GM12878 (cell line): ENCODE results near the gene XRCC4. TPM values are rescaled to one million over a fixed set of nuclear protein-coding genes. Genes with fewer than 3 reads are reported as not detected.

ENCODE experiments used
- ATAC-seq: fragments of 200-7000 bp; cut with Tn5 transposase; 3 replicates; pipeline ENCODE4 v1.9.1; 2020; ENCODE audit warnings: mild to moderate bottlenecking, moderate library complexity
- BruUV-seq: library from RNA; stranded (reverse); fragments of 400-500 nt; replicated peaks from 2 replicates; lab custom pipeline; 2021; lab: Mats Ljungman, UMichigan
- CTCF ChIA-PET: fragments of 300-600 bp; sonication (Branson Sonifier 250); formaldehyde crosslinking; extraction: SDS; loops from one replicate; lab custom pipeline; 2021; ENCODE audit warnings: inconsistent platforms; lab: Yijun Ruan, JAX
- POLR2A ChIA-PET: fragments of 350-600 bp; formaldehyde crosslinking; extraction: SDS; loops from one replicate; lab custom pipeline; 2021; ENCODE audit warnings: inconsistent platforms; lab: Charles Lee
- RAD21 ChIA-PET: fragments of 300-600 bp; sonication (Branson Sonifier 250); formaldehyde crosslinking; loops from one replicate; lab custom pipeline; 2023; ENCODE audit warnings: antibody characterized with exemption; ENCODE audit not compliant: unreplicated experiment; lab: Charles Lee
- SMC1A ChIA-PET: fragments of 300-600 bp; sonication (Branson Sonifier 250); formaldehyde crosslinking; loops from one replicate; lab custom pipeline; 2023; ENCODE audit not compliant: unreplicated experiment, uncharacterized antibody; lab: Charles Lee
- DNase-seq: peaks from one replicate; pipeline ENCODE4 v3.0.0-alpha.2; 2011; ENCODE audit warnings: low read depth, low spot score
- FAIRE-seq: peaks from 3 replicates; lab custom pipeline; 2011; peaks lifted over from hg19 to GRCh38; lab: Jason Lieb, UNC
- H2AFZ ChIP-seq: 2 replicates; pipeline ENCODE4 v1.6.0; 2011; ENCODE audit warnings: low read depth, low read length, control low read depth; ENCODE audit not compliant: control insufficient read depth
- H3K27ac ChIP-seq: 2 replicates; pipeline ENCODE4 v1.5.1; 2011; ENCODE audit warnings: control low read depth; ENCODE audit not compliant: control insufficient read depth, insufficient read depth
- H3K27me3 ChIP-seq, 2 experiments: replicated peaks in 1 of 2; 2 replicates each; pipeline versions ENCODE4 v1.6.0 to v1.6.1; 2011; ENCODE audit warnings: low read length in 1 of 2; ENCODE audit not compliant: control insufficient read depth in 2 of 2, insufficient read depth in 2 of 2
- H3K36me3 ChIP-seq, 2 experiments: 2 replicates each; pipeline ENCODE4 v1.5.1; 2011; ENCODE audit warnings: low read length in 1 of 2; ENCODE audit not compliant: control insufficient read depth in 2 of 2, insufficient read depth in 2 of 2
- H3K4me1 ChIP-seq: 2 replicates; pipeline ENCODE4 v1.6.1; 2011; ENCODE audit warnings: mild to moderate bottlenecking, low read length, moderate library complexity, mixed read lengths; ENCODE audit not compliant: control insufficient read depth, insufficient read depth
- H3K4me2 ChIP-seq: 2 replicates; pipeline ENCODE4 v1.6.0; 2011; ENCODE audit warnings: control low read depth; ENCODE audit not compliant: control insufficient read depth, insufficient read depth
- H3K4me3 ChIP-seq: fragments of 200-600 bp; sonication (generic); 2 replicates; pipeline ENCODE4 v1.5.1; 2016
- H3K79me2 ChIP-seq: 2 replicates; pipeline ENCODE4 v1.6.0; 2011; ENCODE audit warnings: low read length; ENCODE audit not compliant: control insufficient read depth, insufficient read depth
- H3K9ac ChIP-seq: 2 replicates; pipeline ENCODE4 v1.8.0; 2011; ENCODE audit warnings: low read length, control low read depth, mixed read lengths; ENCODE audit not compliant: control insufficient read depth, insufficient read depth
- H3K9me3 ChIP-seq: replicated peaks from 3 replicates; pipeline ENCODE4 v1.5.1; 2011; ENCODE audit warnings: mild to moderate bottlenecking, low read length; ENCODE audit not compliant: control insufficient read depth, insufficient read depth
- H4K20me1 ChIP-seq: 2 replicates; pipeline ENCODE4 v1.6.0; 2011; ENCODE audit not compliant: control insufficient read depth, insufficient read depth
- ATF7 ChIP-seq: fragments of 450-650 bp; IDR thresholded peaks from 2 replicates; pipeline ENCODE4 v1.6.1; 2016; ENCODE audit warnings: low read depth, mild to moderate bottlenecking
- BCL11A ChIP-seq: IDR thresholded peaks from 2 replicates; pipeline ENCODE4 v1.6.1; 2011; ENCODE audit warnings: low read depth, low read length
- NFXL1 ChIP-seq: fragments of 450-650 bp; IDR thresholded peaks from 2 replicates; pipeline ENCODE4 v1.6.1; 2017; ENCODE audit warnings: antibody characterized with exemption, mild to moderate bottlenecking, borderline replicate concordance
- RBBP5 ChIP-seq: fragments of 200-600 bp; sonication (generic); conservative IDR thresholded peaks from 2 replicates; pipeline ENCODE4 v1.6.1; 2016
- SIX5 ChIP-seq: IDR thresholded peaks from 2 replicates; pipeline ENCODE4 v1.6.1; 2011; ENCODE audit warnings: mild to moderate bottlenecking, low read depth, low read length, moderate library complexity; ENCODE audit not compliant: severe bottlenecking
- STAT3 ChIP-seq: IDR thresholded peaks from 2 replicates; pipeline ENCODE4 v1.6.1; 2011; ENCODE audit warnings: low read depth, low read length, improper control_type of control experiment
- TCF7 ChIP-seq: IDR thresholded peaks from 2 replicates; pipeline ENCODE4 v1.6.1; 2014; ENCODE audit warnings: antibody characterized with exemption, borderline replicate concordance
- WGBS: methylation state at CpG from one replicate; pipeline ENCODE4 v1.1.6; 2016; ENCODE audit warnings: low lambda C conversion rate; ENCODE audit not compliant: insufficient replicate concordance, insufficient coverage; ENCODE audit errors: missing lambda C conversion rate; 5-methylcytosine and 5-hydroxymethylcytosine counted together
- in situ Hi-C: fragments of 300-500 bp; cut with MboI; formaldehyde crosslinking; loops from 9 replicates; pipeline ENCODE4 v1.14.3; 2018; ENCODE audit warnings: mixed read lengths
- intact Hi-C: fragments of 100-400 bp; cut with micrococcal nuclease; formaldehyde crosslinking; loops from one replicate; pipeline ENCODE4 v1.14.2; 2022; ENCODE audit not compliant: unreplicated experiment
- polyA plus RNA-seq, 11 experiments: library from polyadenylated mRNA; depleted of rRNA in 4 of 11; unstranded in 6 of 11; stranded (reverse) in 5 of 11; fragments of >200 nt; fragmentation: Nextera tagmentation in 4 of 11; fragmentation: Illumina TruSeq in 1 of 11; extraction: Ambion mirVana in 4 of 11; extraction: Trizol in 1 of 11; gene quantifications; 1 replicate in 1 of 11; 2 replicates in 10 of 11; pipeline versions ENCODE4 v1.2.1 to v1.2.3, GENCODE V29; 2011 to 2016; ENCODE audit warnings: inconsistent platforms in 2 of 11, missing spikeins in 2 of 11, low read depth in 1 of 11
- total RNA-seq, 4 experiments: library from RNA; depleted of rRNA in 3 of 4; stranded (reverse); fragments of >200 nt in 3 of 4; fragmentation: Illumina TruSeq in 1 of 4; extraction: Trizol in 1 of 4; gene quantifications; 2 replicates each; pipeline versions ENCODE4 v1.2.1 to v1.2.3, GENCODE V29; 2013 to 2021
- TF ChIP-seq, protein P1 (sequence below): fragments of 450-650 bp; IDR thresholded peaks from 2 replicates; pipeline ENCODE4 v1.6.1; 2014; ENCODE audit warnings: mild to moderate bottlenecking
- TF ChIP-seq, protein P2 (sequence below): fragments of 450-650 bp; IDR thresholded peaks from 2 replicates; pipeline ENCODE4 v1.6.1; 2017; ENCODE audit warnings: borderline replicate concordance
- TF ChIP-seq, protein P3 (sequence below), 3 experiments: IDR thresholded peaks in 2 of 3; conservative IDR thresholded peaks in 1 of 3; 2 replicates each; pipeline ENCODE4 v1.5.1; 2011; ENCODE audit warnings: low read depth in 3 of 3, low read length in 3 of 3, mild to moderate bottlenecking in 3 of 3, control low read depth in 2 of 3, moderate library complexity in 2 of 3, inconsistent platforms in 1 of 3, mixed read lengths in 1 of 3; ENCODE audit not compliant: control insufficient read depth in 2 of 3, insufficient read depth in 1 of 3; ENCODE audit errors: extremely low read depth in 1 of 3

The XRCC4 gene
- total and polyA plus RNA-seq, 10 of the 15 experiments (the other 5 are each of a cell fraction or from before 2014, with no cell fraction given): 12.1 to 53.6 (median 25.8) TPM

DNA sequence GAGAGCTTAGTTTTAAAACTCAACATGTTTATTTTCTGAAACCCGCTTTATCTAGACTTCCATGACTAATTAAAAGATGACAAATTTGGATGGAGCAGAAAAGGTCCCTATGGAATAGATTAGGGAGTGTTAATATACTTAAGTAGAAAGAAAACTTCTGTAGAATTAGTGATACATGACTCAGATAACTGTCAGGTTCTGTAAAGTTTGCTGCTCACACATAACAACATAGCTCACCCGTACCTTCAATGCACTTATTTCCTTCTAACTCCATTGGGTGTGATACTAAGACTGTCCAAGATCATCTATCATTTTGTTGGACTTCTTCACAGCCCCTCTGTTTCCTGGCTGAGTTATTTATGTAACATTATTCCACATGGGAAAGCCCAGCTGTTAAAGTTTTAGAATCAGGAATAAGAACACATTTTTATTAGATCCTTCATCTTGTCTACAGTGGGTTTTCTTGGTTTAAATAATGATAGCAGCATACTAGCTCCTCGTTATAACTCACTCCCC is 27.9 kb upstream of the XRCC4 start (continued):
- TF ChIP-seq, protein P1, sequence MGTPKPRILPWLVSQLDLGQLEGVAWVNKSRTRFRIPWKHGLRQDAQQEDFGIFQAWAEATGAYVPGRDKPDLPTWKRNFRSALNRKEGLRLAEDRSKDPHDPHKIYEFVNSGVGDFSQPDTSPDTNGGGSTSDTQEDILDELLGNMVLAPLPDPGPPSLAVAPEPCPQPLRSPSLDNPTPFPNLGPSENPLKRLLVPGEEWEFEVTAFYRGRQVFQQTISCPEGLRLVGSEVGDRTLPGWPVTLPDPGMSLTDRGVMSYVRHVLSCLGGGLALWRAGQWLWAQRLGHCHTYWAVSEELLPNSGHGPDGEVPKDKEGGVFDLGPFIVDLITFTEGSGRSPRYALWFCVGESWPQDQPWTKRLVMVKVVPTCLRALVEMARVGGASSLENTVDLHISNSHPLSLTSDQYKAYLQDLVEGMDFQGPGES: no peak
- TF ChIP-seq, protein P2, sequence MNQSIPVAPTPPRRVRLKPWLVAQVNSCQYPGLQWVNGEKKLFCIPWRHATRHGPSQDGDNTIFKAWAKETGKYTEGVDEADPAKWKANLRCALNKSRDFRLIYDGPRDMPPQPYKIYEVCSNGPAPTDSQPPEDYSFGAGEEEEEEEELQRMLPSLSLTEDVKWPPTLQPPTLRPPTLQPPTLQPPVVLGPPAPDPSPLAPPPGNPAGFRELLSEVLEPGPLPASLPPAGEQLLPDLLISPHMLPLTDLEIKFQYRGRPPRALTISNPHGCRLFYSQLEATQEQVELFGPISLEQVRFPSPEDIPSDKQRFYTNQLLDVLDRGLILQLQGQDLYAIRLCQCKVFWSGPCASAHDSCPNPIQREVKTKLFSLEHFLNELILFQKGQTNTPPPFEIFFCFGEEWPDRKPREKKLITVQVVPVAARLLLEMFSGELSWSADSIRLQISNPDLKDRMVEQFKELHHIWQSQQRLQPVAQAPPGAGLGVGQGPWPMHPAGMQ: no peak
- no peak for TF ChIP-seq STAT3

DNA sequence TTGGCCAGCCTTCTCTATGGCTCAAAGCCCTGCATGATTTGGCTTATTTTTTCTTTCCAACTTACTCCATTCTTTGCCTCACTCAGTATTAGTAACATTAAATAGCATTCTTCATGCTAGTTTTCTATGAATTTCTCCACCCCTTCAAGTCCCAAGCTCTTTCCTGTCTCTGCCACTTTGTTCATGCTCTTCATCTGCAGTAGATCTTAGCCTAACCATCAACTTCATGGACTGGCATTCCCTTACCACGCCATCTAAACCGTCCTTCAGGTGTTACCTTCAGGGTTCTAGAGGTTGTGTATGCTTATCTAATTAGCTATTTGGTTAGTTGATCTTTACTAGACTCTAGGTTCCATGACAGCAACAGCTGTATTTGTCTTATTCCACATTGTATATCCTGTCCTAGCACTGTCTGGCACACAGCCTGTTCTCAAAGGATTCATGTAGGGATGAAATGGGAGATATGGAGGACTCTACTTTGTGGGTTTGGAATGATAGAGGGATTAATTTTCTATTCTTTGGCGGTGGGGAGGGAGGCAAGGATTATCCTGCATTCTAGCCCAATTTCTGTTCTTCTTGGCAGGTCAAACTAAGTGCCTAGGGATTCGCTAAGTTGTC is 26.5 kb upstream of the XRCC4 start:
- Histone ChIP-seq H3K27ac (no peak overlapping the region), H3K79me2 (no peaks in the 10 kb centered on the region), H3K4me3 (no peak overlapping the region), H3K4me1 (no peaks in the 10 kb centered on the region), H3K9ac (no peak overlapping the region), H3K36me3 (peaks cover 0 to 10% of the 10 kb centered on the region in 2 experiments; a peak in 1 of 4 replicates), H3K27me3 (no peaks in the 10 kb centered on the region), H4K20me1 (no peaks in the 10 kb centered on the region), H3K9me3 (no peaks in the 10 kb centered on the region), H2AFZ (no peak overlapping the region), H3K4me2 (no peak overlapping the region)
- in situ Hi-C loops (no loop called here), intact Hi-C loops (no loop called here)
- ChIA-PET CTCF (interaction anchor here (0.6 to 1.2 kb wide), 2 partner anchors 200 to 379 kb away, joined by 3 to 4 read pairs; no protein-coding TSS in a partner anchor), POLR2A (interaction anchor here (0.9 to 2.2 kb wide), 2 partner anchors 11 to 24 kb away, joined by 3 to 4 read pairs; no protein-coding TSS in a partner anchor), SMC1A (interaction anchor here (1.0 to 1.5 kb wide), 6 partner anchors 8 to 390 kb away, joined by 3 to 4 read pairs (median 3); no protein-coding TSS in a partner anchor), RAD21 (interaction anchor here (0.6 kb wide), 1 partner anchor 307 kb away, joined by 3 read pairs; no protein-coding TSS in a partner anchor)
- TF ChIP-seq BCL11A: no peak
- TF ChIP-seq, protein P3, sequence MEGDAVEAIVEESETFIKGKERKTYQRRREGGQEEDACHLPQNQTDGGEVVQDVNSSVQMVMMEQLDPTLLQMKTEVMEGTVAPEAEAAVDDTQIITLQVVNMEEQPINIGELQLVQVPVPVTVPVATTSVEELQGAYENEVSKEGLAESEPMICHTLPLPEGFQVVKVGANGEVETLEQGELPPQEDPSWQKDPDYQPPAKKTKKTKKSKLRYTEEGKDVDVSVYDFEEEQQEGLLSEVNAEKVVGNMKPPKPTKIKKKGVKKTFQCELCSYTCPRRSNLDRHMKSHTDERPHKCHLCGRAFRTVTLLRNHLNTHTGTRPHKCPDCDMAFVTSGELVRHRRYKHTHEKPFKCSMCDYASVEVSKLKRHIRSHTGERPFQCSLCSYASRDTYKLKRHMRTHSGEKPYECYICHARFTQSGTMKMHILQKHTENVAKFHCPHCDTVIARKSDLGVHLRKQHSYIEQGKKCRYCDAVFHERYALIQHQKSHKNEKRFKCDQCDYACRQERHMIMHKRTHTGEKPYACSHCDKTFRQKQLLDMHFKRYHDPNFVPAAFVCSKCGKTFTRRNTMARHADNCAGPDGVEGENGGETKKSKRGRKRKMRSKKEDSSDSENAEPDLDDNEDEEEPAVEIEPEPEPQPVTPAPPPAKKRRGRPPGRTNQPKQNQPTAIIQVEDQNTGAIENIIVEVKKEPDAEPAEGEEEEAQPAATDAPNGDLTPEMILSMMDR (IDR thresholded peaks at IDR 0.05 in 2 of 3, conservative IDR thresholded peaks at IDR 0.05 in 1 of 3; ENCODE audit: control insufficient read depth in 2 of 3, extremely low read depth in 1 of 3, insufficient read depth in 1 of 3, low read depth in 3 of 3, low read length in 3 of 3): no peak
- TF ChIP-seq SIX5: no peak
- TF ChIP-seq ATF7: no peak
- TF ChIP-seq RBBP5: no peak
- TF ChIP-seq NFXL1: no peak
- no peak for TF ChIP-seq TCF7
- no TSS peak for BruUV-seq
- DNase-seq: no peak
- WGBS: 100% methylated on average over 4 of the region's 4 CpGs
- no peak for ATAC-seq
- no peak for FAIRE-seq
